HG02943 (cell line): ENCODE data around the gene WASF3.
"Not testable (repeated sequence)": the region's sequence is repeated elsewhere in the genome, so short reads cannot be mapped to it uniquely, and the experiment has no call there.

Source experiments
- ATAC-seq: cut with Tn5 transposase; IDR thresholded peaks from one replicate; pipeline ENCODE4 v1.9.1; 2021; ENCODE audit warnings: mild to moderate bottlenecking, low read depth, moderate library complexity; ENCODE audit not compliant: unreplicated experiment

Gene WASF3

GRCh38 chr13:26706381-26706780, 148.9 kb downstream of the WASF3 start:
- ATAC-seq: no peak

- ATAC-seq: no peak
These were observed 149.9 kb downstream of the WASF3 start for GRCh38 chr13:26707122-26708006.

GRCh38 chr13:26708007-26708297, 150.5 kb downstream of the WASF3 start:
- no peak for ATAC-seq

- ATAC-seq: no peak
These were observed 152.0 kb downstream of the WASF3 start for GRCh38 chr13:26709461-26709860.

GRCh38 chr13:26710166-26710565, 152.7 kb downstream of the WASF3 start:
- no peak for ATAC-seq

GRCh38 chr13:26711211-26711610, 153.7 kb downstream of the WASF3 start:
- no peak for ATAC-seq

- ATAC-seq: no peak
These were observed 155.9 kb downstream of the WASF3 start for GRCh38 chr13:26713341-26713740.

- no peak for ATAC-seq
These were observed 159.5 kb downstream of the WASF3 start for GRCh38 chr13:26716984-26717383.

- no peak for ATAC-seq
These were observed 160.7 kb downstream of the WASF3 start for GRCh38 chr13:26718146-26718545.

GRCh38 chr13:26718872-26719271, 161.4 kb downstream of the WASF3 start:
- ATAC-seq: no peak

GRCh38 chr13:26719356-26719945, 162.0 kb downstream of the WASF3 start:
- ATAC-seq: no peak

GRCh38 chr13:26721251-26722121, 164.0 kb downstream of the WASF3 start:
- ATAC-seq: no peak

GRCh38 chr13:26722321-26722720, 164.8 kb downstream of the WASF3 start:
- ATAC-seq: no peak

GRCh38 chr13:26723620-26724019, 166.1 kb downstream of the WASF3 start:
- ATAC-seq: not testable (repeated sequence)

GRCh38 chr13:26726684-26727083, 169.2 kb downstream of the WASF3 start:
- no peak for ATAC-seq

GRCh38 chr13:26727122-26727521, 169.6 kb downstream of the WASF3 start:
- no peak for ATAC-seq

- no peak for ATAC-seq
These were observed 170.2 kb downstream of the WASF3 start for GRCh38 chr13:26727633-26728032.

GRCh38 chr13:26735677-26736076, 178.2 kb downstream of the WASF3 start:
- no peak for ATAC-seq
